Fibroblast of skin of right quadriceps (primary cell): Measurements from ENCODE around the gene CTNNA3.
"Not testable (repeated sequence)": the region's sequence is repeated elsewhere in the genome, so short reads cannot be mapped to it uniquely, and the experiment has no call there.

ENCODE experiments used
- DNase-seq: peaks from one replicate; pipeline ENCODE4 v3.0.0-alpha.2; 2013

The CTNNA3 gene

GRCh38 chr10:66505003-66505657, 1190.9 kb downstream of the CTNNA3 start:
- peak; percentile 19 for DNase-seq

GRCh38 chr10:66501356-66501755, 1194.6 kb downstream of the CTNNA3 start:
- DNase-seq, result no peak

GRCh38 chr10:66483966-66484365, 1212.0 kb downstream of the CTNNA3 start:
- no peak for DNase-seq

DNA sequence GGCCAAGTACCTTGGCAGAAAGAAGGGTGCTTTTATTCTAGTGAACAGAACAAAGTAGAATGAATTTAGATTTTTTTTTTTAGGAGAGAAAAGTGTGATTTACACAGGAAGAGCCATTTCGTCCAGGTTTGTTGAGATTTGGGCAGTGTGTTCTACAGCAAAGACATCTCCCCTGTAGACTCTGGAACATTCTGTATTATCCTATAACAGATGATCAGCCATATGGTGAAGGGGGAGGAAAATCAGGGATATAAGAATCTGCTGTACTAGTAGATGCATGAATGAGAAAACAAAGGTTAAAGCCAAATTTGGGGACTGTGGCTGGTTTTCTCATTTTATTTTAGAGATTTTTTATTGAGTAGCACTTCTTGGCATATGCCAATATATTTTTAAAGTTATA, 1223.8 kb downstream of the CTNNA3 start:
- no peak for DNase-seq

GRCh38 chr10:66467042-66467441, 1229.0 kb downstream of the CTNNA3 start:
- no peak for DNase-seq

- DNase-seq, result no peak
These were observed 1229.4 kb downstream of the CTNNA3 start for GRCh38 chr10:66466622-66467021.

DNA sequence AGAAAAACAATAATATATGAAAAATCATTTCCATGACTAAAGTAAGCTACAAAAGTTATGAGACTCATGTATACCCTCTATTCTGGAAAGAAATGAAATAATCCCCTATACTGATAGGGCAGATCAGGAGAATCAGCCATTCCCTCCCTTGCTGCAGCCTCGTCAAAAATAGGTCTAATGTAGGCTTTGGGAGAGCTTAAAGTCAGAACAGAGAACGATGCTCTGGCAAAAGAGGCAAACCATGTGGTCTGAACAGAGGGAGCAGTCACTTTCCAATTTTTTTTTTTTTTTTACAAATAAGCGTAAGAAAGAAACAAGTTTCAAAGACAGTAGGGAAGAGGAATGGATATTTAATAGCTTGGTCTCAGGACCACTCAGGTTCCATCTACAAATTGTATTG, 1232.4 kb downstream of the CTNNA3 start:
- DNase-seq, result no peak

- no peak for DNase-seq
These were observed 1238.4 kb downstream of the CTNNA3 start for GRCh38 chr10:66457629-66458028.

DNA sequence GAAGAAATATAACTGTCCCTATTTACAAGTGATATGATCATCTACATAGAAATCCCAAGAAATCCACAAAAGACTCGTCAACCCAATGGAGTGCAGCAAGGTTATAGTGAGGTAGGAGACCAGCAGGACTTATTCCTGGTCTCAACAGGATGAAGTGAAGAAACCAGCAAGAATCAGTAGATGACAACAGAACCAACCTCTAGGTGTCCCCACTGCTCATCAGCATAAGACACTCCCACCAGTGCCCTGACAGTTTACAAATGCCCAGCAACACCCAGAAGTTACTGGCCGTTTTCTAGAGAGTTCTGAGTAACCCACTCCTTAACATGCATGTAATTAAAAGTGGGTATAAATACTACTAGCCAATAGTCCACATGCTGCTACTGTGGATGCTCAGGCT, 1240.7 kb downstream of the CTNNA3 start:
- DNase-seq, result peak; percentile 1

GRCh38 chr10:66440568-66440967, 1255.4 kb downstream of the CTNNA3 start:
- DNase-seq, result no peak

DNA sequence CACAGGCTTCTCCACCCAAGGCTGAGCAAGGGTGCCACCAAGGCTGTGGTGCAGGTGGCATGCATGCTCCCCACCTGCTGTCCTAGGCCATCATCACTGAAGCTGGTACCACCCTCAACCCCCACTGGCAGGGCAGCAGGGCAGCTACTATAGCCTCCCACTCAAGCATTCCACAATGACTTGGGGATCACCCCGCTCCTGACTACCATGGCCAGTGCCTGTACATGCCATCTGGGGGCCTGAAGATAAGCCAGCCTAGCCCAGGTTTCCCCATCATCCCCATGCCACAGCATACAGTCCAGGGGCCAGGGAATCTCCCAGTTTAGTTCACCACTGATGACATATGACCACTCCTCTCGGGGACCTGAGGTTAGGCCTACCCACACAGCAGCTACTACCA, 1281.1 kb downstream of the CTNNA3 start:
- DNase-seq, result no peak

- no peak for DNase-seq
These were observed 1290.4 kb downstream of the CTNNA3 start for GRCh38 chr10:66405566-66405965.

DNA sequence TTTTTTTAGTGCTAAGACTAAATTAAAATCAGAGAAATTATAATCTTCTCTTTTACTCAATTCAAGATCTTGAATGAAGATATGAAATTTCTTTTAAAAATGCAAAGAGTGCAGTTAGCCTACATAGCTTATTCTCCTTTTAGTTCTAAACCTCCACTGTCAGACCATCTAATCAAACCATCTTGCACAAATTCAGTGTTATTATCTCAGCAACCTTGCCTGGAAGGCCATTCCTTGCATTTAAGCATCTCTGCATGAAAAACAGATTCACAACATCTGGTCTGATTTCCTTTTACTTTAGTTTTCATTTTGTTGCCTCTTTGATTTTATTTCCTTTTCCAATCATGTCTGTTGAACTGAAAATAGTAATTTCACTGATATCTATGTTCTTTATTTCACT, 1297.3 kb downstream of the CTNNA3 start:
- DNase-seq, result no peak

- DNase-seq, result no peak
These were observed 1301.5 kb downstream of the CTNNA3 start for GRCh38 chr10:66394342-66395063.

- no peak for DNase-seq
These were observed 1305.1 kb downstream of the CTNNA3 start for GRCh38 chr10:66390926-66391325.

GRCh38 chr10:66381045-66381444, 1315.0 kb downstream of the CTNNA3 start:
- no peak for DNase-seq

- DNase-seq, result peak; percentile 29
These were observed 1317.7 kb downstream of the CTNNA3 start for GRCh38 chr10:66378117-66378876.

- DNase-seq, result no peak
These were observed 1327.8 kb downstream of the CTNNA3 start for GRCh38 chr10:66368146-66368545.

DNA sequence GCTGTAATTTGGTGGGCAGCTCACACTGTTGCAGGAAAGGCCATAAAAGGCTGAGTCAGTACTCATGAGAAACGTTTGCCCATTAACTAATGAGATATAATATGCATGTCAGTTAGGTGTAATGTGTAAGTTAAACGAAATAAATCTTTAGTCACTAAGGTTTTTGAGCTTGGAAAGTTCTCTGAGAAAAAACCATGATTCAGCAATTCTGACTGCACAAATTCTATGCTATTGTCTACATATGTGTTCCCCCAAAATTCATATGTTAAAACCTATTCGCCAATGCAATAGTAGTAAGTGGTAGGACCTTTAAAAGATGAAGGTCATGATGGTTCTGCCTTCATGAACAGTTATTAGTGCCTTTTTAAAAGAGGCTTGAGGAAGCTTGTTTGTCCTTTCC, 1329.8 kb downstream of the CTNNA3 start:
- no peak for DNase-seq

GRCh38 chr10:66365686-66366085, 1330.3 kb downstream of the CTNNA3 start:
- DNase-seq, result no peak

DNA sequence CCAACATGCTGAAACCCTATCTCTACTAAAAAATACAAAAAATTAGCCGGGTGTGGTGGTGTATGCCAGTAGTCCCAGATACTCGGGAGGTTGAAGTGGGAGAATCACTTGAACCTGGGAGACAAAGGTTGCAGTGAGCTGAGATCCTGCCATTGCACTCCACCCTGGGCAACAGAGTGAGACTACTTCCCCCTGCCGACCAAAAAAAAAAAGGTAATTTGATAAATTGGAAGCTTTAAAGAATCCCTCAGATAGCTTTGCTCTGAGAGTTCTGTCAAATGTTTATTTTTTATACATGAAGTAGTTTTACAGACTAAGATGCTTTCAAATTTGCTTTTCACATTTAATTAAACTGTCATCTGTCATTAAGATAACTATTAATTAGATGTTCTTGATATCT, 1333.5 kb downstream of the CTNNA3 start:
- no peak for DNase-seq

DNA sequence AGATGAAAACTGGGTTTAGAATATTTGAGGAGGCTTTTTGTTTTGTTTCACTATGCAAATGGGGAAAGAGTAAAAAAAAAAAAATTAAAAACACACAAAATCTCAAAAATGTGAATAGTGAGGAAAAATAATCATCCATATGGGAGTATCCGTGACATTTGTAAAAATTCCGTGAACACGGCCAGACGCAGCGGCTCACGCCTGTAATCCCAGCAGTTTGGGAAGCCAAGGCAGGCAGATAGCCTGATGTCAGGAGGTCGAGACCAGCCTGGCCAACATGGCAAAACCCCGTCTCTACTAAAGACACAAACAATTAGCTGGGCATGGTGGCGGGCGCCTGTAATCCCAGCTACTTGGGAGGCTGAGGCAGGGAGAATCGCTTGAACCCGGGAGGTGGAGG, 1342.2 kb downstream of the CTNNA3 start:
- not testable (repeated sequence) for DNase-seq

DNA sequence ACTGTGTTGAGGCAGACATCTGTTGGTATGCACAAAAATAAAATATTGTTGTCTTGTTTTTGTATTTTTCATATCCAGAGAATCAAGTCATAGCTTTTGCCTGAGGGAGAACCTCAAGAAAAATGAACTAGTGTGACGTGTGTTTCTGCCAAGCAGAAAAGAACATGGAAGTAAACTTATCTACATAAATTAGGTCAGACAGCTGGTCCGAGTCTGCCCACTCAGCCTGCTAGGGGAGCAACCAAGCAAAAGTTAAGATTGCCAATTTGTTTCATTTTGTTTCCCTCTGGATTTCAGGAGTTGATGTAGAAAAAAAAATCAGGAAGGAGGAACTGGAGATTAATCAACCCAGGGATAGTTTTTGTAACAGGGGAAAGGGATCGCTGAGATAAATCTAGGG, 1342.6 kb downstream of the CTNNA3 start:
- no peak for DNase-seq
